ENCODE results near the gene TIPARP. TPM values are rescaled to one million over a fixed set of nuclear protein-coding genes. Genes with fewer than 3 reads are reported as not detected.

The TIPARP gene
- 39.3 and 47.9 TPM in 2 replicates for total RNA-seq (2012; rRNA removed)

DNA sequence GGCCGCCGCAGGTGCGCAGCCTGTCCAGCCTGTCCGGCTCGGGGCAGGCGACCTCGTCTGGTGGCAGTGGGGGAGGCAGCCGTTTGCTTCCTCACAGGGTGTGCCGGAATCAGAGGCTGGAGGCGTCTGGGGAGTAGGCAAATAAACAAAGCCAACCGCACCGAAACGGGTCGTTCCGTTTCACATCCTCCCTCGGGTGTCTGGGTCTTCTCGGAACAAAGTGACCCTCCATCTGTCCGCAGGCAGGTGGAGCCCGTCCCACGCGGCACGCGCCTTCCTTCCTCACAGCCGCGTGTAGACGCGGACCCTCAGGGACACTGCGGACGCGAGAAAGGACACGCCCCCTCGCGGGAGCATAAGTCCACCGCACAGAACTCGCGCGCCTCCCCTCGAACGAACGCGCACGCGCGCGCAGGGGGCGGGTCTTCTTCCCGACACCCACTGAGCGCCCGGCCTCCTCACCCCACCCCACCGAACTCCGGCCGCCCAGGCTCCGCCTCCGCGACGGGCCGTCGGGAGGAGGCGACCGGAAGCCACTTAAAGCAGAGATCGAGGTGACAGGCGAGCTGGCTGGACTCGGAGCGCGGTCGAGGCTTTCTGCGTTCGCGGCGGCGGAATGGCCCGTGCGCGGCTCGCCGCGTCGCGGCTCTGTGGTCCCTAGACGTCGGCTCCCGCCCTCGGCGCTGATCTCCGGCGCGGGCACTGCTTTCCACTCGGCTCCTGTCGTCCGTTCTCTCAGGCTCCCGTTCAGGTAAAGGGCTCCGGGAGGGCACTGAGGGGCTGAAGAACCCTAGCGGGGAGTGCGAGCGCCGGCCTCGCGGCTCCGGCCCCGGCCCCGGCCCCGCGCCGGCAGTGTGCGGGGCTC lies at the start of gene TIPARP:
TIPARP (plus strand) TSS at position 545 of the 865 bp plus-strand sequence. CDS start 3,108 bp downstream, outside the sequence.
- Histone ChIP-seq H3K4me1 (ENCODE audit: control insufficient read depth, insufficient read depth, low read length) (peaks cover 13% of the 10 kb centered on the region), H3K36me3 (ENCODE audit: insufficient read depth, low read length) (peaks cover 37% of the 10 kb centered on the region), H3K27me3 (ENCODE audit: control insufficient read depth, insufficient read depth, low read length) (no peaks in the 10 kb centered on the region), H3K4me2 (ENCODE audit: low read length) (peak within 1 kb of the TSS; percentile 80), H3K9ac (ENCODE audit: low read depth, low read length) (peak within 1 kb of the TSS; percentile 98), H3K4me3 (ENCODE audit: low read length) (peak within 1 kb of the TSS; percentile 80), H3K9me3 (replicated peaks; ENCODE audit: low read length) (no peaks in the 10 kb centered on the region)

DNA sequence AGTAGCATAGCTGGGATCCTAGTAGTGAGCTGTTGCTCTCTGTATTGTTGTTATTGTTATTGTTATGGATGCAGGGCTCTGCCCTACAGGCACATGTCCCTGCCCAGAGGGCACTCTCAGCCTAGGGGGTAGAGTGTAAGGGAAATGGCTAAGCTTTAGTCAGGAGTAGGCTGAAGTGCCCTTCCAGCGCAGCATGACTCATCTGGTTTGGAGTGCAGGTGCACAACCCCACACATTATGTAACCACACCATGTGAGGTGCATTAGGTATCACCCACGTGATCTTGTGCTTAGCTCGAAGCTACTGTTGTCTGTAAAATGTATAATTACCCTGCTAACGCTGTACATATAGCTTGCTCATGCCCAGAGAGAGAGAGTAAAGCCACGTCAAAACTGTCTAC lies 48.3 kb upstream of the TIPARP start:
- H3K36me3 ChIP-seq (ENCODE audit: insufficient read depth, low read length) = no peaks in the 10 kb centered on the region
- peaks cover 38% of the 10 kb centered on the region for H3K4me1 ChIP-seq (ENCODE audit: control insufficient read depth, insufficient read depth, low read length)
- H3K9me3 ChIP-seq (replicated peaks; ENCODE audit: low read length) = no peaks in the 10 kb centered on the region
- no peak overlapping the region for H3K4me2 ChIP-seq (ENCODE audit: low read length)
- H3K27me3 ChIP-seq (ENCODE audit: control insufficient read depth, insufficient read depth, low read length) = no peaks in the 10 kb centered on the region
- H3K4me3 ChIP-seq (ENCODE audit: low read length) = no peak overlapping the region
- H3K9ac ChIP-seq (ENCODE audit: low read depth, low read length) = no peak overlapping the region

DNA sequence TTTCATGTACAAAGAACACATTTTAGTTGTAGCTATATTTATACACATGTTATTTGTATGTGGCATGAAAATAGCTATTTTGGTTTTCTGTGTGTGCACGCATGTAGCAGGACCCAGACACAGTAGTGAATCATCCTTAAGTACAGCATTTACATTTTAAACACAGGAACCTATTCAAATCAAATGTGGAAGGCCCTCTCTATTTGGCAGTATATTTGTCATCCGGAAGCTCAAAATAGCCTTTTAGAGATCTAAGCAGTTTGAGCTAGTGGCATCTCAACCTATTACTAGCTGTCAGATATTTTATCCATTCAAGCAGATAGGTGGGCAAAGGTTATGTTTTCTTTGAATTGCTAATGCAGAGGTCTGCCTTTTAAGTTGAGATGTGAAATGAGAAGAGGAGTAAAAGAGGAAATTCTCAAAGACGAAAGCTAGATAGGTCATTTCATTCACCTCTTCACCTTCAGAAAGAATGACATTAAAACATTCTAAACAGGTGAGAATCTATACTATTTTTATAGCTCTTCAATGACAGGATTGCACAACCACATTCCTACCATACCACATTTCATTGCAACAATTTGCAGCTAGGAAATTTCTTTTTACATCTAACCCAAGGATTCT lies 46.3 kb upstream of the TIPARP start:
- Histone ChIP-seq H3K36me3 (ENCODE audit: insufficient read depth, low read length) (no peaks in the 10 kb centered on the region), H3K9me3 (replicated peaks; ENCODE audit: low read length) (no peaks in the 10 kb centered on the region), H3K4me1 (ENCODE audit: control insufficient read depth, insufficient read depth, low read length) (peaks cover 42% of the 10 kb centered on the region), H3K9ac (ENCODE audit: low read depth, low read length) (no peak overlapping the region), H3K4me3 (ENCODE audit: low read length) (no peak overlapping the region), H3K4me2 (ENCODE audit: low read length) (no peak overlapping the region), H3K27me3 (ENCODE audit: control insufficient read depth, insufficient read depth, low read length) (no peaks in the 10 kb centered on the region)

GRCh38 chr3:156628836-156629618 lies 45.4 kb upstream of the TIPARP start:
- H3K9ac ChIP-seq (ENCODE audit: low read depth, low read length) = no peak overlapping the region
- no peaks in the 10 kb centered on the region for H3K36me3 ChIP-seq (ENCODE audit: insufficient read depth, low read length)
- H3K27me3 ChIP-seq (ENCODE audit: control insufficient read depth, insufficient read depth, low read length) = no peaks in the 10 kb centered on the region
- peaks cover 52% of the 10 kb centered on the region for H3K4me1 ChIP-seq (ENCODE audit: control insufficient read depth, insufficient read depth, low read length)
- no peak overlapping the region for H3K4me2 ChIP-seq (ENCODE audit: low read length)
- H3K9me3 ChIP-seq (replicated peaks; ENCODE audit: low read length) = no peaks in the 10 kb centered on the region
- no peak overlapping the region for H3K4me3 ChIP-seq (ENCODE audit: low read length)

DNA sequence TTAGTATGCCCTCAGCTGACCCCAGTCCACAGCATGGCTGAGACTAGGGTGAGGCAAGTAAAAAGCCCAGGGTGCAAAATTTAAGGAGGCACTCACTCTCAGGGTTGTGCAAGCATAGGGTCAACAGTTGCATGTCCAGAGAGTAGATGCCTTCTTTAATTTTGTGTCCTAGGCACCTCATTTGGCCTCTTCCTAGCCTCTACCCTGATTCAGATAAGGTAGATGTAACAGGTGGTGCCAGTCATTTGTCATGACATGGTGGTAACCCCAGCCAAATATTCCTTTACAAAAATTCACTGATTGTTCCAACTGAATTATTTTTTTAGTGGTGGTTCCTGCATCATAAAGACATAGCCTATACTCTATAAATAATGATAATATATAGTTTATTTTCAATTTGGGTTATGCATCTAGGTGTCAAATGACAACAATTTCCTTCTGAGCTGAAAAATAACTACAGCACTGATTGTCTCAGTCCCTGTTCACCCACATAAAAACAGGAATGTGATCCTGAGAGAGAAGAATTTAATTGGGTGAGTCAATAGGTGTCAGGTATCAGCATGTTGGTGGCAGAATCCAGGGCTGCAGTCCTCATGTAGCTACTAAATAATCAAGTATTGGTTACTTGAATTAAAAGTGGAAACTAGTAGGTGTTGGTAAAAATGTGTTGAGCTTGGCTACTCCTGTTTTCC lies 44.2 kb upstream of the TIPARP start:
- Histone ChIP-seq H3K9ac (ENCODE audit: low read depth, low read length) (peak overlapping the region; percentile 35), H3K4me1 (ENCODE audit: control insufficient read depth, insufficient read depth, low read length) (peaks cover 54% of the 10 kb centered on the region), H3K27me3 (ENCODE audit: control insufficient read depth, insufficient read depth, low read length) (no peaks in the 10 kb centered on the region), H3K36me3 (ENCODE audit: insufficient read depth, low read length) (no peaks in the 10 kb centered on the region), H3K9me3 (replicated peaks; ENCODE audit: low read length) (no peaks in the 10 kb centered on the region), H3K4me2 (ENCODE audit: low read length) (peak overlapping the region; percentile 65), H3K4me3 (ENCODE audit: low read length) (peak overlapping the region; percentile 15)

- H3K9ac ChIP-seq (ENCODE audit: low read depth, low read length) = peak overlapping the region; percentile 35
- no peaks in the 10 kb centered on the region for H3K9me3 ChIP-seq (replicated peaks; ENCODE audit: low read length)
- no peaks in the 10 kb centered on the region for H3K36me3 ChIP-seq (ENCODE audit: insufficient read depth, low read length)
- no peaks in the 10 kb centered on the region for H3K27me3 ChIP-seq (ENCODE audit: control insufficient read depth, insufficient read depth, low read length)
- H3K4me3 ChIP-seq (ENCODE audit: low read length) = peak overlapping the region; percentile 15
- peaks cover 54% of the 10 kb centered on the region for H3K4me1 ChIP-seq (ENCODE audit: control insufficient read depth, insufficient read depth, low read length)
- peak overlapping the region; percentile 65 for H3K4me2 ChIP-seq (ENCODE audit: low read length)
Observed at GRCh38 chr3:156630773-156631093, 43.7 kb upstream of the TIPARP start.

GRCh38 chr3:156631323-156631722 lies 43.1 kb upstream of the TIPARP start:
- Histone ChIP-seq H3K4me2 (ENCODE audit: low read length) (peak overlapping the region; percentile 65), H3K27me3 (ENCODE audit: control insufficient read depth, insufficient read depth, low read length) (no peaks in the 10 kb centered on the region), H3K4me3 (ENCODE audit: low read length) (no peak overlapping the region), H3K4me1 (ENCODE audit: control insufficient read depth, insufficient read depth, low read length) (peaks cover 54% of the 10 kb centered on the region), H3K9ac (ENCODE audit: low read depth, low read length) (no peak overlapping the region), H3K36me3 (ENCODE audit: insufficient read depth, low read length) (no peaks in the 10 kb centered on the region), H3K9me3 (replicated peaks; ENCODE audit: low read length) (no peaks in the 10 kb centered on the region)

DNA sequence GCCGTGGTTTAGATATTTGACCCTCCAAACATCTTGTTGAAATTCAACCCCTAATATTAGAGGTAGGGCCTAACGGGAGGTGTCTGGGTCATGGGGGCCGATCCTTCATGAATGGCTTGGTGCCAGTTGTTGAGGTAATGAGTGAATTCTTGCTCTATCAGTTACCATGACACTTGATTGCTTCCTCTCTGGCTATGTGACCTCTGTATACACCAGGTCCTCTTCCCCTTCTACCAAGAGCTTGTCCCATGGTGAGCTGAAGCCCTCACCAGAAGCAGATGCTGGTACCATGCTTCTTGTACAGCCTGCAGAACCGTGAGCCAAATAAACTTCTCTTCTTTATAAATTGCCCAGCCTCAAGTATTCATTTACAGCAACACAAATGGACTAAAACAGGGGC lies 41.8 kb upstream of the TIPARP start:
- no peaks in the 10 kb centered on the region for H3K27me3 ChIP-seq (ENCODE audit: control insufficient read depth, insufficient read depth, low read length)
- H3K36me3 ChIP-seq (ENCODE audit: insufficient read depth, low read length) = no peaks in the 10 kb centered on the region
- peaks cover 54% of the 10 kb centered on the region for H3K4me1 ChIP-seq (ENCODE audit: control insufficient read depth, insufficient read depth, low read length)
- H3K4me2 ChIP-seq (ENCODE audit: low read length) = no peak overlapping the region
- H3K9me3 ChIP-seq (replicated peaks; ENCODE audit: low read length) = no peaks in the 10 kb centered on the region
- H3K9ac ChIP-seq (ENCODE audit: low read depth, low read length) = no peak overlapping the region
- H3K4me3 ChIP-seq (ENCODE audit: low read length) = no peak overlapping the region

- Histone ChIP-seq H3K36me3 (ENCODE audit: insufficient read depth, low read length) (no peaks in the 10 kb centered on the region), H3K4me1 (ENCODE audit: control insufficient read depth, insufficient read depth, low read length) (peaks cover 47% of the 10 kb centered on the region), H3K27me3 (ENCODE audit: control insufficient read depth, insufficient read depth, low read length) (no peaks in the 10 kb centered on the region), H3K4me3 (ENCODE audit: low read length) (no peak overlapping the region), H3K9me3 (replicated peaks; ENCODE audit: low read length) (no peaks in the 10 kb centered on the region), H3K4me2 (ENCODE audit: low read length) (peak overlapping the region; percentile 23), H3K9ac (ENCODE audit: low read depth, low read length) (peak overlapping the region; percentile 27)
Observed at GRCh38 chr3:156633335-156633734, 41.1 kb upstream of the TIPARP start.

DNA sequence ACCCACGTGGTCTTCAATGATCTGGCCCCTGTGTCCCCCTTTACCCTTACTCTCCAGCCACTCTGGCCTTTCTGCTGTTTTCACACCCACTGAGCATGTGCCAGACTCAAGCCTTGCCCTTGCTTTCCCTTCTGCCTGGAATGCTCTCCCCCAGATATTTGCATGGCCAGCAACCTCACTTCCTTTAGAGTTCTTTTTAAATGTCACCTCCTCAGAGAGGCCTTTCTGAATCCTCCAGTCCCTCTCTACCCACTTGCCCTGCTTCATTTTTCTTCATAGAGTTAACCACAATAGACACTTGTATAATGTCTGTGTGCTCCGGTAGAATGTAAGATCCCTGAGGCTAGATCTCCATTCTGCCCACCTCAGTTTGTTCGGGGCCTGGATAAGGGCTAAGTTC lies 39.4 kb upstream of the TIPARP start:
- H3K9me3 ChIP-seq (replicated peaks; ENCODE audit: low read length) = no peaks in the 10 kb centered on the region
- no peaks in the 10 kb centered on the region for H3K36me3 ChIP-seq (ENCODE audit: insufficient read depth, low read length)
- peaks cover 30% of the 10 kb centered on the region for H3K4me1 ChIP-seq (ENCODE audit: control insufficient read depth, insufficient read depth, low read length)
- H3K4me2 ChIP-seq (ENCODE audit: low read length) = no peak overlapping the region
- no peak overlapping the region for H3K4me3 ChIP-seq (ENCODE audit: low read length)
- no peak overlapping the region for H3K9ac ChIP-seq (ENCODE audit: low read depth, low read length)
- no peaks in the 10 kb centered on the region for H3K27me3 ChIP-seq (ENCODE audit: control insufficient read depth, insufficient read depth, low read length)

DNA sequence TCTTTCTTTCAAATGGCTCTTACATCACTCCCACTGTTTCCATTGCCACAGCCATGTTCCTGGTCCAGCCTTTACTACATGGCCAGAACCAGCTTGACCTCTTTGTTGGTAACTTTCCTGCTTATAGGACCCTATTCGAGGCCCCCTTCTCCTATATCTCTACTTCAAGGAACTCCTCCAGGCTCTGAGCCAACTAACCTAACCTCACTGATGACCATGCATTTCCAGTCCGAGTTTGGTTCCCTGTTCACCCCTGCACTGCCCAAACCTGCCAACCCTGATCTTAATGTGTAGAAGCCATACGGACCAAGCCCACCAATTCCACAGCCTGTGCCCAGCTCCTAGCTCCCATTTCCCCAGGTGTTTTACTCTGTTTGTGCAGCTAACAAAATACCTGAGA lies 38.4 kb upstream of the TIPARP start:
- Histone ChIP-seq H3K4me1 (ENCODE audit: control insufficient read depth, insufficient read depth, low read length) (peaks cover 21% of the 10 kb centered on the region), H3K27me3 (ENCODE audit: control insufficient read depth, insufficient read depth, low read length) (no peaks in the 10 kb centered on the region), H3K4me3 (ENCODE audit: low read length) (no peak overlapping the region), H3K9me3 (replicated peaks; ENCODE audit: low read length) (no peaks in the 10 kb centered on the region), H3K9ac (ENCODE audit: low read depth, low read length) (no peak overlapping the region), H3K4me2 (ENCODE audit: low read length) (no peak overlapping the region), H3K36me3 (ENCODE audit: insufficient read depth, low read length) (no peaks in the 10 kb centered on the region)
